HAP-1 (cell line): ENCODE data around the gene COBL.

Source experiments
- DNase-seq, 2 experiments: peaks; one replicate each; pipeline ENCODE4 v3.0.0-alpha.2; 2016 to 2020; ENCODE audit warnings: low spot score in 2 of 2
- H3K27me3 ChIP-seq: fragments of 250-450 bp; sonication (Bioruptor Pico); 2 replicates; pipeline ENCODE4 v1.5.1; 2020; ENCODE audit warnings: low read depth, mild to moderate bottlenecking, moderate library complexity
- H3K36me3 ChIP-seq: fragments of 250-450 bp; sonication (Bioruptor Pico); replicated peaks from 2 replicates; pipeline ENCODE4 v1.5.1; 2020; ENCODE audit warnings: mild to moderate bottlenecking
- H3K4me1 ChIP-seq: fragments of 250-450 bp; sonication (Bioruptor Pico); 2 replicates; pipeline ENCODE4 v1.5.1; 2020; ENCODE audit warnings: mild to moderate bottlenecking
- H3K4me3 ChIP-seq: fragments of 250-450 bp; sonication (Bioruptor Pico); 2 replicates; pipeline ENCODE4 v1.5.1; 2020; ENCODE audit warnings: mild to moderate bottlenecking, moderate library complexity
- H3K9me3 ChIP-seq: fragments of 250-450 bp; sonication (Bioruptor Pico); 2 replicates; pipeline ENCODE4 v1.5.1; 2020; ENCODE audit warnings: mild to moderate bottlenecking, moderate library complexity
- in situ Hi-C: fragments of 300-500 bp; cut with MboI; formaldehyde crosslinking; loops from 3 replicates; pipeline ENCODE4 v1.14.3; 2020; ENCODE audit warnings: low sequenced_read_pairs, inconsistent platforms, mixed read lengths

Gene COBL

DNA sequence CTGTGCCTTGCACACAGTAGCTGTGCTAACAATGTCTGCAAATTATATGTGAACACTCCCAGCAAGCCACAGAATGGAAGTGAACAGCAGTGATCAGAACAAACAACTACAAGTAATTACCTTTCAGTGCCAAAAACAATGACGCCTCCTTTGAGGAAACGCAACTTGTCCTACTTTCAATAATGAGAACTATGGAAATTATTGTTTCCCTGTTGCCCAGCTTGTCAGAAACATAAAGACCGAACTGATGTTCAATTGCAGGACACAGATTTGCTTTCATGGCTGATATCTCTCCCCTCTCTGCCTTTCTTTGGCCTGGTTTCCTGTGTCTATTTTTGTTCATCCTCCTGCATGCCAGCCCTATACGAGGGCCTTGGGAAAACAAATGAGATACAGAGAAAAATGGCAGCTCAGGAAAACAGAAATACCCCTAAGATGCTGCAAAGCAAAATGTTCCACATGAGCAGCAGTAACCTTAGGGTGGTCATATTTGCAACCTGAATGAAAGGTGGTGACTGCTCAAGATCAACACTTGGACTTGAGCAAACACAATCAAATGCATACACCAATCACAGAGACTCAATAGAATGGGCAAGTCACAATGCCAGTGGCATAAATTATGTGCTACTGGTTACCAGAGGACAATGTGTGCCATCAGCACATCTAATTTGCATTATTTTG, 26.8 kb downstream of the COBL start:
- in situ Hi-C loops: no loop called here
- H3K4me1 ChIP-seq: peaks cover 11% of the 10 kb centered on the region
- H3K4me3 ChIP-seq: no peak overlapping the region
- no peaks in the 10 kb centered on the region for H3K36me3 ChIP-seq
- no peak for DNase-seq
- H3K9me3 ChIP-seq: no peaks in the 10 kb centered on the region
- H3K27me3 ChIP-seq: no peaks in the 10 kb centered on the region; the same call in 1 of the 2 replicates

- no peaks in the 10 kb centered on the region for H3K36me3 ChIP-seq
- peaks cover 11% of the 10 kb centered on the region for H3K4me1 ChIP-seq
- no peaks in the 10 kb centered on the region; the same call in 1 of the 2 replicates for H3K27me3 ChIP-seq
- no peaks in the 10 kb centered on the region for H3K9me3 ChIP-seq
- in situ Hi-C loops: no loop called here
- DNase-seq: no peak
- H3K4me3 ChIP-seq: no peak overlapping the region
Observed at GRCh38 chr7:51288896-51289622, 27.6 kb downstream of the COBL start.

- no peak for DNase-seq
- Histone ChIP-seq H3K27me3 (no peaks in the 10 kb centered on the region; the same call in 1 of the 2 replicates), H3K4me3 (no peak overlapping the region), H3K9me3 (no peaks in the 10 kb centered on the region), H3K4me1 (peaks cover 2% of the 10 kb centered on the region; the same call in 1 of the 2 replicates), H3K36me3 (no peaks in the 10 kb centered on the region)
- in situ Hi-C loops: no loop called here
Observed at GRCh38 chr7:51286401-51286800, 30.2 kb downstream of the COBL start.

DNA sequence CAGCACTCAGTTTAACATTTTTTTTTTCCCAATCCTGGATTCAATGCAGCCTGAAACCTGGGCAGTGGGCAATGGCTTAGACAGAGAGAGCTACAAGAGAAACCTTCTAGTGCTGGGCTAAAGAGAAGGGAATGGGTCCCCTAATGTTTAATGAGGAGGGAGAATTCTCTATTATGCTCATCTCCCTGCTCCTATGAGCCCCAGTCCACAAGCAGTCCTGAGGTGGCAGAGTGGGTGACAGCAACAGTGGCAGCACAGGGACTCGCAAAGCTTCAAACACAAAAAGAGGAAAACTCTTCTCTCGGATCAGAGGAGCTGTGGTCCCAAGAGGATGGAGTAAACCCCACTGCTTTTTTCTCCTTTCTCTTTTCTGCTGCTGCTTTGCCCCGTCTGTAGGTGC, 36.5 kb downstream of the COBL start:
- Histone ChIP-seq H3K36me3 (no peaks in the 10 kb centered on the region), H3K4me1 (no peaks in the 10 kb centered on the region), H3K9me3 (no peaks in the 10 kb centered on the region), H3K4me3 (no peak overlapping the region), H3K27me3 (no peaks in the 10 kb centered on the region)
- no peak for DNase-seq
- in situ Hi-C loops: no loop called here

DNA sequence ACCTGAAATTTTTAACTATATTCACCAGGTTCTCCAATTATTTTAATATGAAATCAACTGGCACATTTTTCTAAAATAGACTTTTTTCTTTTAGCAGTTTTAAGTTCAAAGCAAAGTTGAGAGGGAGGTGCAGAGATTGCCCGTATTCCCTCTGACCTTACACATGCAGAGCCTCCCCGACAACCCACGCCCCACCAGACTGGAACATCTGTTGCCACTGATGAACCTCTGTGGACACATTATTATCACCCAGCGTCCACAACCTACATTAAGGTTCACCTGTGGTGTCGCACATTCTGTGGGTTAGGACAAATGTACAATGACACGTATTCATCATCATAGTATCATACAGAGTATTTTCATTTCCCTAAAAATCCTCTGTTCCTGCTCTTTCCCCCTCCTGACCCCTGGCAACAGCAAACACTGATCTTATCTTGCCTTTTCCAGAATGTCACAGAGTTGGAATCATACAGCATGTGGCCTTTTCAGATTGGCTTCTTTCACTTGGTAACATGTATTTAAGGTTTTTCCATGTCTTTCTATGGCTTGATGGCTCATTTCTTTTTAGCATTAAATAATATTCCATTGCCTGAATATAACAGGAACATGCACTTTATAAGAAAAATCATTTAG, 37.1 kb downstream of the COBL start:
- no peaks in the 10 kb centered on the region for H3K36me3 ChIP-seq
- in situ Hi-C loops: no loop called here
- H3K4me1 ChIP-seq: no peaks in the 10 kb centered on the region
- H3K9me3 ChIP-seq: no peaks in the 10 kb centered on the region
- H3K27me3 ChIP-seq: no peaks in the 10 kb centered on the region
- H3K4me3 ChIP-seq: no peak overlapping the region
- DNase-seq: no peak

DNA sequence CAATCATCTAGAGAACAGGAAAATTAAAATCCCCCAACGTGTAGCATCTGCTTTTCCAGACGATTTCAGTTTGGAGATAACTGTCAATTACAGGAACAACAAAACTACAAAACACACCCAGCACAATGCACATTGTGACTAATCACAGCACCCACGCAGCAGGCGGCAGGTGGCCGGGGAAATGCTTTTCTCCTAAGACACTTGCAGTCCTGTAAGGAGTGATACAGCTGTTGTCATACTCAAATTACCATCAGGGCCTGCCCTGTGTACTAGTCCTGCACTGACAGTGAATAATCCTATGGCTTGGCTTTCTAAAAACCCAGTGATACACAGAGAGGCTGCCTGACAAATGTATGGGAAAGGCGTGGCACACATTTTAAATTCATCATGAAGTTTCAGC, 37.8 kb downstream of the COBL start:
- Histone ChIP-seq H3K4me1 (no peaks in the 10 kb centered on the region), H3K36me3 (no peaks in the 10 kb centered on the region), H3K9me3 (no peaks in the 10 kb centered on the region), H3K27me3 (no peaks in the 10 kb centered on the region), H3K4me3 (no peak overlapping the region)
- in situ Hi-C loops: no loop called here
- DNase-seq: no peak

GRCh38 chr7:51276967-51277366, 39.6 kb downstream of the COBL start:
- H3K4me3 ChIP-seq: no peak overlapping the region
- H3K27me3 ChIP-seq: no peaks in the 10 kb centered on the region
- no peaks in the 10 kb centered on the region for H3K36me3 ChIP-seq
- H3K4me1 ChIP-seq: no peaks in the 10 kb centered on the region
- no peaks in the 10 kb centered on the region for H3K9me3 ChIP-seq
- no peak for DNase-seq
- in situ Hi-C loops: no loop called here

DNA sequence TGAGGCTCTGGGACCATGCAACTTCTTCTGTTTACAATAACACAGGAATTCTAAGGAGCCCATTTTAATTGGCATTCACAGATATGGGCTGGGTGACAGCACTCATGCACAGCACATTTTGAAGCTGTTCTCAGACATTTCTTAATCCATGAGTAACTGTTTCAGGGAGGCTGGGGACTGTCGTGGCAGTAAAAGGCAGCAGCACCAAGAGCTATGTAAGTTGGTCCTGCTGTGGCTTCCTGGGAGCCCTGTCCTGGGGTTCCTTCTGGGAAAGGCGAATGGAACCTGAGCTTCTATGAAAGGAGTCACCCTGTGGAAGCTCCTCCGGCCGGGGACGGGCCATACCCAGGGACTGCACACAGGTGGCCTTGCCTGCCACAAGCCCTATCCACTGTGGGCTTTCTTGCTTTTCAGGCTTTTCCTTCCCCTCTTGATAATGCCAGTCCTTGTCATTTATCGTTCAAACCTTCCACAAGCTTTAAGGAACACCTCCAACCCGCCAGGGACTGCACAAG, 40.5 kb downstream of the COBL start:
- Histone ChIP-seq H3K9me3 (no peaks in the 10 kb centered on the region), H3K36me3 (no peaks in the 10 kb centered on the region), H3K27me3 (no peaks in the 10 kb centered on the region), H3K4me3 (no peak overlapping the region), H3K4me1 (no peaks in the 10 kb centered on the region)
- no peak for DNase-seq
- in situ Hi-C loops: no loop called here

DNA sequence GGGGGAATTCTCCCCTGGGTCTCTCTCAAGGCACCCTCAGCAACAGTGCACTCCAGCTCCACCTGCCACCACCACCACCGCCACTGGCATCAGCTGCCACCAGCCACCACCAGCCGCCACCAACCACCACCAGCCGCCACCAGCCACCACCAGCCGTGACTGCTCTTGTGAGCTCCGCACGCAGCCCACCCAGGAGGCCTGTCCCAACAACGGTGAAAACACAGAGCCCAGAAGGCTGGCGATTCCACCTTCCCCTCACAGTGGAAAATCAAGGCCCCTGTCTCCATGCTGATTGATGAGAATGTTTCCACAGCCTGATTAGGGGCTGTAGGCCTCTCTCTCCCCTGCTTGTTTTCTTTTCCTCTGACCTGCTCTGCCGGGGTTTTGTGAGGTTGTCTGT, 41.1 kb downstream of the COBL start:
- Histone ChIP-seq H3K27me3 (no peaks in the 10 kb centered on the region), H3K9me3 (no peaks in the 10 kb centered on the region), H3K4me1 (no peaks in the 10 kb centered on the region), H3K4me3 (no peak overlapping the region), H3K36me3 (no peaks in the 10 kb centered on the region)
- in situ Hi-C loops: no loop called here
- DNase-seq: no peak

GRCh38 chr7:51274955-51275354, 41.7 kb downstream of the COBL start:
- in situ Hi-C loops: no loop called here
- DNase-seq: no peak

DNA sequence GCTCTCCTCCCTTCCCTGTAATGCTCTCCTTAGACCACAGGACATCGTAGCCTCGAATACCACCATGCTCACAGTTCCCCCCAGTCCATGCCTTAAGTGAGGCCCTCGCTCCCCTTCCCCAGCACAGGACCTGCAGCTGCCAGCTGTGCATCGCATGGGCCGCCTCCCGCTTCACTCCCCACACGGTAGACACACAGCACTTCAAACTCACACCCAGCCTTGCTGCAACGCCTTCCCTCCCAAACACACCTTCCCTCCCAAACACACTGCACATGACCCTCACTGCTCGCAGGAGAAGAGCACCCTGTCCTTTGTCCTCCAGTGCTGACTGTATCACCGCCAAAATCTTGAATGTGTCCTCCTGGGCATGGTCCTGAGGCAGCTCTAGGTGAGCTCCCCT, 42.6 kb downstream of the COBL start:
- Histone ChIP-seq H3K4me3 (no peak overlapping the region), H3K9me3 (no peaks in the 10 kb centered on the region), H3K36me3 (no peaks in the 10 kb centered on the region), H3K4me1 (no peaks in the 10 kb centered on the region), H3K27me3 (no peaks in the 10 kb centered on the region)
- no peak for DNase-seq
- in situ Hi-C loops: no loop called here

More at GRCh38 chr7:51274955-51275354, 41.7 kb downstream of the COBL start:
- Histone ChIP-seq H3K4me1 (no peaks in the 10 kb centered on the region), H3K4me3 (no peak overlapping the region), H3K27me3 (no peaks in the 10 kb centered on the region), H3K36me3 (no peaks in the 10 kb centered on the region), H3K9me3 (no peaks in the 10 kb centered on the region)

DNA sequence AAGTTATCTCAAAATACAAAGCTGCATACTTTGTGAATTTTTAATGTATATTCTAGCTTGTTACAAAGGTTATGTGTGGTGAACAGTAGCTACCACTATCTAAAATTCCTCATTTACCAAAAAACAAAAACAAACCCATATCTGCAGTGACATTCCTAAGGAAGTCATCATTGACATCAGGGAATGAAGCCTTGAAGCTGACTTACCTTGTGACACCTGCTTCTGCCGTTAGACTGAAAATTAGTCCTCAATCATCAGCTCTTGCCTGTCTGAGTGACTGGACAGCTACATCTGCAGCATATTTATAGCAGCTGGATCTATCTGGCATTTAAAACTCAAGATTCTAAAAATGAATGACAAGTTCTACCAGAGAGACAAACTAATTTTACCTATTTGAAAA, 43.2 kb downstream of the COBL start:
- in situ Hi-C loops: no loop called here
- Histone ChIP-seq H3K9me3 (no peaks in the 10 kb centered on the region), H3K27me3 (no peaks in the 10 kb centered on the region), H3K4me3 (no peak overlapping the region), H3K36me3 (no peaks in the 10 kb centered on the region), H3K4me1 (no peaks in the 10 kb centered on the region)
- DNase-seq: no peak

- no peak for DNase-seq
- H3K27me3 ChIP-seq: no peaks in the 10 kb centered on the region
- H3K4me3 ChIP-seq: no peak overlapping the region
- no peaks in the 10 kb centered on the region for H3K4me1 ChIP-seq
- in situ Hi-C loops: no loop called here
- no peaks in the 10 kb centered on the region for H3K36me3 ChIP-seq
- no peaks in the 10 kb centered on the region for H3K9me3 ChIP-seq
Observed at GRCh38 chr7:51270965-51271364, 45.6 kb downstream of the COBL start.

GRCh38 chr7:51269911-51270310, 46.7 kb downstream of the COBL start:
- H3K4me1 ChIP-seq: no peaks in the 10 kb centered on the region
- no peaks in the 10 kb centered on the region for H3K27me3 ChIP-seq
- H3K9me3 ChIP-seq: no peaks in the 10 kb centered on the region
- in situ Hi-C loops: no loop called here
- no peaks in the 10 kb centered on the region for H3K36me3 ChIP-seq
- DNase-seq: no peak
- no peak overlapping the region for H3K4me3 ChIP-seq
